Activated naive CD8-positive, alpha-beta T cell (primary cell): ENCODE data around the gene WNK1.

ENCODE experiments used
- H3K27ac Mint-ChIP-seq: one replicate; pipeline ENCODE4 v1.8.0; 2021; ENCODE audit warnings: mixed read lengths
- H3K27me3 Mint-ChIP-seq: one replicate; pipeline ENCODE4 v1.8.0; 2021; ENCODE audit warnings: mixed read lengths
- H3K36me3 Mint-ChIP-seq: one replicate; pipeline ENCODE4 v1.8.0; 2021; ENCODE audit warnings: mixed read lengths
- H3K4me1 Mint-ChIP-seq: one replicate; pipeline ENCODE4 v1.8.0; 2021; ENCODE audit warnings: low read depth, mixed read lengths
- H3K4me3 Mint-ChIP-seq: one replicate; pipeline ENCODE4 v1.8.0; 2021; ENCODE audit warnings: mild to moderate bottlenecking, mixed read lengths
- H3K9me3 Mint-ChIP-seq: one replicate; pipeline ENCODE4 v1.8.0; 2021; ENCODE audit warnings: low read depth, mixed read lengths

Gene WNK1

DNA sequence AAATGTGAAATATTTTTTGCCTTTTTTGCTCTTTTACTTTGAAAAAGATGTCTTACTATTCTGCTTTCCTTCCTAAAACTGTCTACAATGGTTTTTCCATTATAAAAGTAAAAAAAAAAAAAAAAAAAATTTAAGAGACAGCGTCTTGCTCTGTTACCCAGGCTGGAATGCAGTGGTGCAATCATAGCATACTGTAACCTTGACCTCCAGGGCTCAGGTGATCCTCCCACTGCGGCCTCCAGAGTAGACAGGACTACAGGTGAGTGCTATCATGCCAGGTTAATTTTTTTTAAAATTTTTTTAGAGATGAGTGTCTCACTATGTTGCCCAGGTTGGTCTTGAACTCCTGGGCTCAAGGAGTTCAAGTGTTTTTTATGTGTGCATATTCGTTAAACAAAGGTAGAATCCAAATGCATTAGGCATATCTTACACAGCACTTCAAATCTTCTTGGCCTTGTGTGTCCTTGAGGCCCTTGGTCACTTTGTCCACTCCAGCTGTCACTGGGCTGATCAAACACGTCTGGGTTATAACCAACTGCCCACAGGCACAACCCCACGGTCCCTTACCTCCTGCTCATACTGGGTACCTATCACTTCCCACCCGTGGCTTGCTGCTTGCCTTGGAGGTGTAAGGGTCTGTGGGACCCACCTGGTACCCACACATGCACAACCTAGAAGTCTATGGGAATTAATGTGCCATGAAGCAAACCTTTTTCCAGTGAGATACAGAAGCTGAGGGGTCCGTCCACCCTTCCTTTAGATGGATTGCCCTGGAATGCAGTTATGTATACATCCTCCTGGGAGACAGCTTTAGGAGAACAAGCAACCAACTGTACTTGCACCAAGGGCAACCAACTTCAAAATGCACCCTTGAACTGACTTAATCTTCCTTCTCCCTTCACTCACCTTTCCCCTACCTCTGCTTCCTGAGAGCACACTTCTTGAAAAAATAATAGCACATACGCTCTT lies 184.3 kb downstream of the WNK1 start:
- H3K4me1 Mint-ChIP-seq = peaks cover 1% of the 10 kb centered on the region
- H3K4me3 Mint-ChIP-seq = no peak overlapping the region
- no peaks in the 10 kb centered on the region for H3K27me3 Mint-ChIP-seq
- H3K27ac Mint-ChIP-seq = no peak overlapping the region
- no peaks in the 10 kb centered on the region for H3K9me3 Mint-ChIP-seq
- peaks cover 6% of the 10 kb centered on the region for H3K36me3 Mint-ChIP-seq

DNA sequence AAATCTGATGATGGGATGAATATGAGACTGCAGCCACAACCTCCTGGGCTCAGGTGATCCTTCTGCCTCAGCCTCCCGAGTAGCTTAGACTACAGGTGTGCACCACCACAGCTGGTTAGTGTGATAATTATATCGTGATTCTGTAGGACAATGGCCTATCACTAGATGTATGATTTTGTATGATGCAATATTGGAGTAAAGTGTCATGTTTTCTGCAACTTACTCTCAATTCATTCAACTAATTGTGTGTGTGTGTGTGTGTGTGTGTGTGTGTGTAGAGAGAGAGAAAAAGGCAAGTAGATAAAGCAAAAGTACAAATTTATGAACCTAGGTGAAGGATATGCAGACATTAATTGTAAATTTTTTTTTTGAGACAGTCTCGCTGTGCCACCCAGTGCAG lies 186.4 kb downstream of the WNK1 start:
- H3K27ac Mint-ChIP-seq = no peak overlapping the region
- no peak overlapping the region for H3K4me3 Mint-ChIP-seq
- peaks cover 6% of the 10 kb centered on the region for H3K36me3 Mint-ChIP-seq
- no peaks in the 10 kb centered on the region for H3K9me3 Mint-ChIP-seq
- H3K27me3 Mint-ChIP-seq = no peaks in the 10 kb centered on the region
- H3K4me1 Mint-ChIP-seq = peaks cover 8% of the 10 kb centered on the region

DNA sequence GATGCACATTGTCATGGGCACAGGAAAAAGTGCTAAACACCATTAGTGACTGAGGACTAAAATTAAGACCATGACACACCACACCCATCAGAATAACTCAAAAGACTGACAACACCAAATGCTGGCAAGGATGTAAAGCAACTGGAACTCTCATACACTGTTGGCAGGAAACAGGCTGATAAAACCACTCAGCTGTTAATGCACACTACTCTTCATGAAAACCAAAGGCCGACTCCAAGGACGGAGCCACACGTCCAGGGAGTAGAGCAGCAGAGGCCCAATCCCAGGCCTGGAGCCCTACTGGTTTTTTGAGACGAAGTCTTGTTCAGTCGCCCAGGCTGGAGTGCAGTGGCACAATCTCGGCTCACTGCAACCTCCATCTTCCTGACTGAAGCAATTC lies 190.7 kb downstream of the WNK1 start:
- no peaks in the 10 kb centered on the region for H3K9me3 Mint-ChIP-seq
- H3K27me3 Mint-ChIP-seq = no peaks in the 10 kb centered on the region
- H3K4me1 Mint-ChIP-seq = peaks cover 32% of the 10 kb centered on the region
- H3K27ac Mint-ChIP-seq = no peak overlapping the region
- no peak overlapping the region for H3K4me3 Mint-ChIP-seq
- peaks cover 14% of the 10 kb centered on the region for H3K36me3 Mint-ChIP-seq

DNA sequence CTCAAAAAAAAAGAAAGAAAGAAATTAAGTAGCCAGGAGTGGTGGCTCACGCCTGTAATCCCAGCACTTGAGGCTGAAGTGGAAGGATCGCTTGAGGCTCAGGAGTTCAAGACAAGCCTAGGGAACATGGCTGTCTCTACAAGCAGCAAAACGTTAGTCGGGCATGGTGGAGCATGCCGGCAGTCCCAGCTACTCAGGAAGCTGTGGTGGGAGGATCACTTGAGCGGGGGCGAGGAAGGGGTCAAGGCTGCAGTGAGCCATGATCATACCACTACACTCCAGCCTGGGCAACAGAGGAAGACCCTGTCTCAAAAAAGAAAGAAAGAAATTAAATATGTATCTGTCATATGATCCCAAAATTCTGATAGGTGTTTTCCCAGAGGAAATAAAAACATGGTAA lies 191.8 kb downstream of the WNK1 start:
- Mint-ChIP-seq H3K4me3 (no peak overlapping the region), H3K36me3 (peaks cover 16% of the 10 kb centered on the region), H3K27ac (peak overlapping the region; percentile 68), H3K4me1 (peaks cover 40% of the 10 kb centered on the region), H3K9me3 (no peaks in the 10 kb centered on the region), H3K27me3 (no peaks in the 10 kb centered on the region)

DNA sequence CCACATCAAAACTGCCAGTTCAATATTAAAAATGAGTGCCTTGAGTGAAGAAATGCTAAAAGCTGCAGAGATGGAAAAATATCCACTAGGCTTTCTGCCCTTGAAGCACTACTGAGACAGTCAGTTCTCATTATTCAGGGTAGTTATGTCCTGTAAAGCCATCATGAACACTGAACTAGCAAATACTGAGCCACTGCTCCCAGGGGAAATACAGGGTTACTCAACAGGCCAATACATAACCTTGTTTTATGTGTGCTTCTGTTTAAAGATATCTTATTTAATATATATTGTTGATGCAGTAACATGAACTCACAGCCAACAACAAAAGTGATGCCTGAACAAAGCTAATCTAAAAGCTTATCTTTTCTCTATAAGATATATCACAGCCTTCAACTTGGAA lies 193.8 kb downstream of the WNK1 start:
- peak overlapping the region; percentile 64 for H3K27ac Mint-ChIP-seq

DNA sequence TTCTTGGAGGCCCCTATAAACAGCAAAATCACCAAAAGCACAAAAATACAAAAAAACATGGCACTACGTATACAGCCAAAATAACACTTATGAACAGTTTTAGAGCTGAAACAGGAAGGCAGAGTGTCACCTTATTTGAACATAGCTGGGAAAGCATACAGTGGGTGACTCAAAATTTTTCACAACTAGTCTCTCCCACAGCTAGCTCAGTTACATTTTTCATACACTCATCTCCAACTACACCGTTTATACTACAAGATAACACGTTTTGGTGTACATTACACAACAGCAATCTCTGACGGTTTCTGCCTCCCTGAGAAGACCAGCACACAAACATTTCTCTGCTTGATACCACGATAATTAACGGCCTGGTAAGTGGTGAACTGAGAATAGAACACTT lies 194.3 kb downstream of the WNK1 start:
- H3K27me3 Mint-ChIP-seq = no peaks in the 10 kb centered on the region
- H3K4me1 Mint-ChIP-seq = peaks cover 43% of the 10 kb centered on the region
- H3K36me3 Mint-ChIP-seq = peaks cover 10% of the 10 kb centered on the region
- no peaks in the 10 kb centered on the region for H3K9me3 Mint-ChIP-seq
- H3K4me3 Mint-ChIP-seq = peak overlapping the region; percentile 70
- peak overlapping the region; percentile 52 for H3K27ac Mint-ChIP-seq

More for the DNA sequence above, 193.8 kb downstream of the WNK1 start:
- H3K27me3 Mint-ChIP-seq = no peaks in the 10 kb centered on the region
- peaks cover 41% of the 10 kb centered on the region for H3K4me1 Mint-ChIP-seq
- H3K4me3 Mint-ChIP-seq = peak overlapping the region; percentile 70
- peaks cover 10% of the 10 kb centered on the region for H3K36me3 Mint-ChIP-seq
- no peaks in the 10 kb centered on the region for H3K9me3 Mint-ChIP-seq

DNA sequence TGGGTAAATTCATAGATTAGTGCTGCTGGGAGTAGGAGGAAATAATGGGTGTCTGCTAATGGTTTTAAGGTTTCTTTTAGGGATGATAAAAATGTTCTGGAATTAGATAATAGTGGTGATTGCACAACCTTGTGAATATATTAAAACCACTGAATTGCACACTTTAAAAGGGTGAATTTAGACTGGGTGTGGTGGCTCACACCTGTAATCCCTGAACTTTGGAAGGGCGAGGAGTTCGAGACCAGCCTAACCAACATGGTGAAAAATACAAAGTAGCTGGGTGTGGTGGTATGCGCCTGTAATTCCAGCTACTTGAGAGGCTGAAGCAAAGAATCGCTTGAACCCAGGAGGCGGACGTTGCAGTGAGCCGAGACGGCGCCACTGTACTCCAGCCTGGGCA lies 195.9 kb downstream of the WNK1 start:
- H3K27ac Mint-ChIP-seq = peak overlapping the region; percentile 70
- H3K4me3 Mint-ChIP-seq = peak overlapping the region; percentile 98
- H3K27me3 Mint-ChIP-seq = no peaks in the 10 kb centered on the region
- H3K36me3 Mint-ChIP-seq = peaks cover 10% of the 10 kb centered on the region
- no peaks in the 10 kb centered on the region for H3K9me3 Mint-ChIP-seq
- peaks cover 38% of the 10 kb centered on the region for H3K4me1 Mint-ChIP-seq

DNA sequence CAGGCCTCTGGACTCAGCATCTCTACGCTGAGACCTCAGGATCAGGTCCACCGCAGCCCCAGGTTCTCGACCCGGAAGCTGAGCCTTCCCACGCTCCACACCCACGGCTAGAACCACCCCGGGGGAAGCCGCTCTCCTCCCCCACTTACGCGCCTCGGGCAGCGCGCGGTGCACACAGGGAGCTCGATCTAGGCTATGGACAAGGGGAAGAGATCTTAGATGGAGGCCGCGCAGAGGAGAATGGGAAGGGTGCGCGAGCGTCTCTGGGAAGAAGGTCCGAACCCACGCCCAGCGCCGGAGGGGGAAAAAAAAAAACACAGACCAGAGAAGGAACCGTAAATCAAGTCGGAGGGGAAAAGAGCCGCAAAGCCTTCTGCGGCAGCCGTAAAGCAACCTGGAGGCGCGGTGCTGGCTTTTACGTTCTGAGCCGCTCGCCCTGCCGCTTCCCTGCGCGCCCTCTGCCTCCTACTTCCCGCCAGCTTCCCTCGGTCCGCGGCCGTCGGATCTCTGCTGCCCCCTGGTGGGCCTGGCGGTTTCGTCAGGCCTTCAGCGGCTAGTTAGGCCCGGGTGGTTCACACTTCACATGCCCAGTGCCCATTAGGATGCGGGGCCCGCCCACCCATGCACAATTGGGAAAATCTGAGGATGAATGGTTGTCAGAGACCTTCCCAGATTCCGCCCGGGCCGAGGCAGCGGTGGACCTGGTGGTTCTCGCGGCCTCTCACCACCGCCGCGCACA lies 197.2 kb downstream of the WNK1 start, which contains the start of gene RAD52:
RAD52 (minus strand) TSS at position 242 of the 739 bp plus-strand sequence. CDS start 16,636 bp downstream, outside the sequence.
- peaks cover 28% of the 10 kb centered on the region for H3K4me1 Mint-ChIP-seq
- H3K4me3 Mint-ChIP-seq = peak within 1 kb of the TSS; percentile 98
- H3K36me3 Mint-ChIP-seq = peaks cover 9% of the 10 kb centered on the region
- no peaks in the 10 kb centered on the region for H3K9me3 Mint-ChIP-seq
- peak within 1 kb of the TSS; percentile 93 for H3K27ac Mint-ChIP-seq
- no peaks in the 10 kb centered on the region for H3K27me3 Mint-ChIP-seq

DNA sequence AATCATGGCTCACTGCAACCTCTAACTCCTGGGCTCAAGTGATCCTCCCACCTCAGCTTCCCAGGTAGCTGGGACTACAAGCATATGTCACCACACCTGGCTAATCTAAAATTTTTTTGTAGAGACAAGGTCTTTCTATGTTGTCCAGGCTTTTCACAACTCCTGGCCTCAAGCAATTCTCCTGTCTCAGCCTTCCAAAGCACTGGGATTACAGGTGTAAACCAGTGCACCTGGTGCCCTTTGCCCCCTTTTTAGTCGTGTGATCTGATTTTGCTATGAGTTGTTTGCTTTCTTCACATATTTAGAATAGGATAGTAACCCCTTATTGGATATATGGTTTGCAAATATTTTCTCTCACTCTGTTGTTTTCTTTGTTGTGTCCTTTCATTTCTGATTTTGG lies 198.8 kb downstream of the WNK1 start:
- Mint-ChIP-seq H3K27ac (peak overlapping the region; percentile 71), H3K9me3 (no peaks in the 10 kb centered on the region)

DNA sequence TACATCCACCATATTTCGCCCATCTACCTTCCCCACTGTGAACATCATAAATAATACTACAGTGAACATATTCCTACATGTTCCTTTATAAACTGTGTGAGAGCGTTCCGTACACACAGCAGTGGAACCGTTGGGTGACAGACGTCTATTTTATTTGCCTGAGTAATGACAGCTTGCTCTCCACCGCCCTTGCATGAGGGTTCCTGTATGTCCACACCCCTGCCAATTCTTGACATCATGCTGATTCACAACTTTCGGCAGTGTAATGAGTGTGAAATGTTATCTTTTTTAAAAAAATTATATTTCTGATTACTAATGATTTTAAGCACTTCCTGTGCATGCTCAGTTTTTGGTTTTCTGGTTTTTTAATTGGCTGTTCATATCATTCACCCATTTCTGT lies 201.4 kb downstream of the WNK1 start:
- no peak overlapping the region for H3K27ac Mint-ChIP-seq
- no peaks in the 10 kb centered on the region for H3K27me3 Mint-ChIP-seq
- peaks cover 8% of the 10 kb centered on the region for H3K4me1 Mint-ChIP-seq

More for the DNA sequence above, 198.8 kb downstream of the WNK1 start:
- Mint-ChIP-seq H3K4me1 (peaks cover 22% of the 10 kb centered on the region), H3K27me3 (no peaks in the 10 kb centered on the region), H3K4me3 (peak overlapping the region; percentile 69), H3K36me3 (peaks cover 7% of the 10 kb centered on the region)

DNA sequence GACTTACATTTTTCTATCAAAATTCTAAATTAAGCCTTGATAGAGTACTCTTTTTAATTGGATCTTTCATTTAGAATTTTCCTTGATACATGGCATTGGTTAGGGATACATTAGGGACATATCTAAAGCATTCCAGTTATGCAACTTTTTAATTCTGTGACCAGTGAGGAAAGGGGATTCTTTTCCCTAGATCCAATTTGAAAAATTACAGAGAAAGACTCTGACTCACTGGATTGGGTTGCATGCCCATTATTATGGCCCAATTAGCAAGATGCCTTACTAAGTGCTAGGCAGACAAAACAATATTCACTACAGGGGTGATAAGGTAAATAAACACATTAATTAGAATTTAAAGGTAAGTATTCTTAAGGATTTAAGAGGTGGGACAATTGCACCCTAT lies 202.4 kb downstream of the WNK1 start:
- Mint-ChIP-seq H3K4me3 (no peak overlapping the region), H3K4me1 (peaks cover 3% of the 10 kb centered on the region), H3K27me3 (no peaks in the 10 kb centered on the region)

More for the DNA sequence above, 201.4 kb downstream of the WNK1 start:
- Mint-ChIP-seq H3K36me3 (no peaks in the 10 kb centered on the region), H3K4me3 (no peak overlapping the region), H3K9me3 (no peaks in the 10 kb centered on the region)

DNA sequence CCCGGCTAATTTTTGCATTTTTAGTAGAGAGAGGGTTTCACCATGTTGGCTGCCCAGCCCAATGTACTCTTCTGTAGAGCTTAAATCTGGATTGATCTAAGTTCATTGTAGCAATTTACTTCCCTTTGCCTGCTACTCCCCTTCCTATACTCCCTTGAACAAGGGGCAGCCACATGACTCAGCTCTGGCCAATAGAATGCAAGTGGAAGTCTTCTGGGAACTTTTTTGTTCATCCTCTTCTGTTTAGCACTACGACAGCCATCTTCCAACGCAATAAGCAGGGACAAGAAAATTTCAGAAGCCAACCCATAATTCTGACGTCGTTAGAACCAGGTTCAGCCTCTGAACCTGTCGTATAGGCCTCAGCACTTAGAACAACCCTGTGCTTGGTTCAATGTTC lies 203.6 kb downstream of the WNK1 start:
- H3K27ac Mint-ChIP-seq = no peak overlapping the region
- no peaks in the 10 kb centered on the region for H3K27me3 Mint-ChIP-seq
- no peaks in the 10 kb centered on the region for H3K9me3 Mint-ChIP-seq

More for the DNA sequence above, 202.4 kb downstream of the WNK1 start:
- H3K9me3 Mint-ChIP-seq = no peaks in the 10 kb centered on the region
- no peak overlapping the region for H3K27ac Mint-ChIP-seq
- no peaks in the 10 kb centered on the region for H3K36me3 Mint-ChIP-seq

DNA sequence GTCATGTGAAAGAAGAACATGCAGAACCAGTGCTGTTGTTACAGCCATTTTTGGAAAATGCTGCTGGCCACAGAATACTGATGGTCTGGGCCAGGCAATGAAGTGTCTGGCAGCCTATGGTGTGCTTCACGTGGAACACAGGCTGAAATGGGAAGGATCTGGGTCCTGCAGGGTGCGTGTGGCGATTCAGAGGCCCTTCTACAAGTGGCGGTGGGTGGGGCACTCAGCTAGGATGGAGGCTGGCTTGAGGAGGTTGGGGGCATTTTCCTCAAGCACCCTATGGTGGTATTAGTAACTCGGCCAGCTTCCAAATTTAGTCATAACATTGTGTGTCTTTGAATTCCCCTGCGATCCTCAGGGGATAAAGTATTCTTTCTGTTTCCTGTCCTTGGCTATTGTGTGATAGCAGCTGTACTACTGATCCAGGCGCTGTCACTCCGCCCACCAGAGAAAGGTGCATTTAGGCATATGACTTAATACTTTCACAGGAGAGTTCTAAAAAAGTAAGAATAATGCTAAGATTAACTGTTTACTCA lies 206.3 kb downstream of the WNK1 start:
- no peaks in the 10 kb centered on the region for H3K4me1 Mint-ChIP-seq
- no peaks in the 10 kb centered on the region for H3K27me3 Mint-ChIP-seq
- no peaks in the 10 kb centered on the region for H3K36me3 Mint-ChIP-seq
- H3K9me3 Mint-ChIP-seq = no peaks in the 10 kb centered on the region
- H3K4me3 Mint-ChIP-seq = no peak overlapping the region
- no peak overlapping the region for H3K27ac Mint-ChIP-seq

More for the DNA sequence above, 203.6 kb downstream of the WNK1 start:
- Mint-ChIP-seq H3K4me1 (peaks cover 3% of the 10 kb centered on the region), H3K36me3 (no peaks in the 10 kb centered on the region), H3K4me3 (no peak overlapping the region)
